HTERT RPE-1 (cell line): ENCODE data around the gene TRPC4.

Experiments used
- in situ Hi-C: fragments of 300-500 bp; cut with MboI; formaldehyde crosslinking; loops from 4 replicates; pipeline ENCODE4 v1.14.3; 2020; ENCODE audit warnings: low sequenced_read_pairs

Gene TRPC4

DNA sequence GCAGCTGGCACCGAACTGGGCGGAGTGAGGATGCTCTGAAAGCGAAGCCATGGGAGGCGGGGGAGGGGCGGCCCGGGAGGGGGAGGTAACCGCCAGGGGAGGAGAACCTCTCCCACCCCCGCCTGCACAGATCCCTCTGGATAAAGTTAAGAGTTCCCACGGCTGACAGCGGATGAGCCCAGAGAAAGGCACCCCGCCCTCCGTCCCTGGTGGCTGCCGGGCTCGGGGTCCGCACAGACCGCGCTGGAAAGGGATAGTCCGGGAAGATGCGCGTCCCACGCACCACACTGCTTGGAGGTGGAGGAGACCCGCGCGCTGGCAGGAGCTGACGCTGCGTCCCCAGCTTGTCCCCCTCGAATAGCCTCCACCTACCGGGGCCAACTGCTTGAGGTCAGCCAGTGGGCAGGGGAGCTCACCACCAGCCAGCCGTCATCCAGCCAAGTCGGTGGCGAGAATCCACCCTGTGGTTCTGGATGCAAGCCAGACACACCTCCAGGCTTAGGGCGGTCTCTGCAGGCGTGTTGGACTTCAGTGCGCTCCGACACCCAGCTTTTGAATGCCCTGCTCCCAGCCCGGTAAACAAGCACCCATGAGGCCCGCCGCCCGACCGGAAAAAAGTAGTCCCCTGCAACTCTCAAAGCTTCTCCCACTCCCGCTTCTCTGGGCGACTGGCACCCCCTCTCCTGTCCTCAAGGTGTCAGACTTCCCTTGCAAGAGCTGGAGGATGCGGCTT lies at the start of gene TRPC4:
Gene TRPC4, minus strand, starts transcription at position 17 of the 733 bp plus-strand sequence. CDS start 86,439 bp downstream, outside the sequence.
- in situ Hi-C loops = no loop called here

DNA sequence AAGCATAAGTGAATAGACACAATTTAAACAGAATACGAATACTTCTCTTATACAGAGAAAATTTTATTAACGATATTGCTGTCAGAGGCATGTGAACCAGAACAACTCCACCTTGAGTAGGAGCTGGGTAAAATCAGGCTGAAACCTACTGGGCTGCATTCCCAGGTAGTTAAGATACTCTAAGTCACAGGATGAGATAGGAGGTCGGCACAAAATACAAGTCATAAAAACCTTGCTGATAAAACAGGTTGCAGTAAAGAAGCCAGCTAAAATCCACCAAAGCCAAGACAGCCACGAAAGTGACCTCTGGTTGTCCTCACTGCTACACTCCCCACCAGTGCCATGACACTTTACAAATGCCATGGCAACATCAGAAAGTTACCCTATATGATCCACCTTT lies 49.2 kb upstream of the TRPC4 start:
- in situ Hi-C loops = no loop called here

DNA sequence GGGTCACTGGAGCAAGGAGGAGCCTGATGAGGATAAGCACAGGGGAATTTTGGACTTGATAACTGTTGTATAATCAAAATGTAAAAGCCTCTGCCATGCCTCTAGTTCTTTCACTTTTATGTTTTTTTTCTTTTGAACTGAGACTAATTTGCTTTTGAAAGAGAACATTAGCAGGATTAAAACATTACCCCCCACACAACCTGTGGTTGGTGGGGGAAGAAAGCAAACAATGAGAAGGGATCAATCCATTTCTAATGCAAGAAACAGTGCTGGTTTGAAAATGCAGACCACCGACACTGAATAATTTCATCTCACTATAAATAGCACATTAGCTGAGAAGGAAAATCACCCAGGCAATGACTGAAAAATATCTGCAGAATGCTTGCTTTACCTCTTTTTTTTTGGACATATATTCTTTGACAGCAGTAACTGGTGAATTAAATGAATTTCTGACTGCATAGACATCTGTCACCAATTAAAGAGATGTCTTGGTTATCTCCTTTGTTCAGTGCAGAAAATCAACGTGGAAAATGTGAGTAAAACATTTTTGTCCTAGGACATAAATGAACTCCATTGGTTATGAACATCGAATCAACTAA lies 48.6 kb upstream of the TRPC4 start:
- in situ Hi-C loops = no loop called here

DNA sequence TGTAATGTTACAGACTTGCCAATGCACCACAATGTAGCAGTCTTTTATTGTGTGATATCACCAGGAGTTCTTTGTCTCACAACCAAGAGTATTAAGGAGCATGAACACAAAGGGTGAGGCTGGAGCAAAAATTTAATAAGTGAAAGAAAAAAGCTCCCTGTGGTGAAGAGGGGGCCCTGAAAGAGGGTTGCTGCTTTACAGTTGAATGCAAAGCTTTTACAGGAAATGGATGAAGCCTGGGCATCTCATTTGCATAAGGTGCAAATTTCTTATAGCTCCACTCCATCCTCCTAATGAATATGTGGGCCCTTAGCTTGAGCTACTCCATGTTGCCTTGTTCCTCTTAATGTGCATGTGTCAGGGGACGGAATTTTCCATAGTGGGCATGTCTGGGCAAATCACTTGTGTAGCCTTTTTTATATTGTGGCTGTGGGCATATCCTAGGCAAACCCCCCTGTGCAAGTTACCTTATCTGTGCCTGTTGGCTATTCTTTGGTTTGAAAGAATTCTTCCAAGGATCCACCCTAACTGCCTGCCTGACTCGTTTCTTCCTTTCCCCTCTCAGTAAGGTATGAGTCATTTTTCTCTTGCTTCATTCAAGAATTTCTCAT lies 45.3 kb upstream of the TRPC4 start:
- in situ Hi-C loops = no loop called here

DNA sequence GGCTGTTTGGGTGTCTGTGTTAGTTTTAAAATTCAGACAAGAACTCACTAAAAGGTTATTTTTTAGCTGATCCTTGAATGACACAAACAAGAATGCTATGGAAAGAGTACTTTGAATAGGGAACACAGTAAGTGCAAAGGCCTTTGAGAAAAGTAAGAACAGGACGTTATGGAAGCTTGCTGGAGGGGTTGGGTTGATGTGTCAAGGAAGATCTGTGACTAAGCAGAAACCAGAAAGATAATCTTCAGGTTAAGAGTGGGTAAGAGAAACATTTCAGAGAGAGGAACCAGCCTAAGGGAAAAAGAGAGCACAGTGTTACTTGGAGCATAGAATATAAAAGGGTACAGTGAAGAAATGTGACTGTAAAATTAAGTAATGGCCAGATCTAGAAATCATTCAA lies 41.2 kb upstream of the TRPC4 start:
- in situ Hi-C loops = no loop called here

DNA sequence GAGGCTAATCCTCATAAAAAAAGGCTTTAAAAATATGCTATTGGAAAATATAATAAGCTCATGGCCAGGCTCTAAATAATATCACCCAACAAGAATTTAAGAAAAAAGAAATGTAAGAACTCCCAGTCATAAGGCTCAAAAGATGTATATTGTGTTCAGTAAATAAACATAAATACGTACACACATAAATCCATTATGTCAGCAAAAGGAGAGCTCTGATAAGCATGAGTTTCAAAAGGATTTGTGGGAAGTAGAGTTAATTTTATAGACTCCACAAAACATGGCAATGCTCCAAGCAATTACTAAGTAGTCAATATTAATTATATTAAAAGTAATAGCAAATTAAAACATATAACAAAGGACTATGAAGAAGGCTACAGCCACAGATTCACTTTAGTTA lies 37.3 kb upstream of the TRPC4 start:
- in situ Hi-C loops = no loop called here

DNA sequence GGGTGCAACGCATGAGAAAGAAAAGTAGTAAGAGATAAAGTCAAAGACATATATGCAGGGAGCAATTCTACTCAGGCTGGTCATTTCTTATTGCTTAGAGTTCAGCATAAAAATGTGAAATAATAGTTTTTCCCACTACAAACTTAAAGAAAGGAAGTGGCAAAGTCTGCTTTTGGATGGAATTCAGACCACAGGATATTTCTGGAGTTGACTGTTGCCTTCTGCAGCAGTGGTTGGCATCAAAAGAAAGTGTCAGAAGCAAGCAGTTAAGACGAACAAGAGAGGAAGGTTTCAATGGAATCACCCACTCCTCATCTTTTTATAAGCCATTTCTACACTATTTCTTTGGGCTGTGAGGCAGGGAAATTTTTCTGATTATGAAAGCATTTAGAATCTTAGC lies 36.2 kb upstream of the TRPC4 start:
- in situ Hi-C loops = no loop called here

DNA sequence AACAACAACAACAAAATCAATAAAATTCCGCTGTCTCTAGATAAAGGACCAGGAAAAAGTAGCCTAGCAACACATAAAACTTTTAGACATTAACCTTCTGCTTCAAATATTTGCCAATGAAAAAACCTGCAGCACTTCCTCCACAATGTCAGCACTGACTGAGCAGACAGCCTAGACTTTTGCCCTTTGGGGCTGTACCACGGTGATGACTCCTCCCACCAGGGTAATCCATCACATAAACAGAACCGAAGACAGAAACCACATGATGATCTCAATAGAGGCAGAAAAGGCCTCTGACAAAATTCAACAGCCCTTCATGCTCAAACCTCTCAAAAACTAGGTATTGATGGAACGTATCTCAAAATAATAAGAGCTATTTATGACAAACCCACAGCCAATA lies 30.2 kb upstream of the TRPC4 start:
- in situ Hi-C loops = no loop called here

DNA sequence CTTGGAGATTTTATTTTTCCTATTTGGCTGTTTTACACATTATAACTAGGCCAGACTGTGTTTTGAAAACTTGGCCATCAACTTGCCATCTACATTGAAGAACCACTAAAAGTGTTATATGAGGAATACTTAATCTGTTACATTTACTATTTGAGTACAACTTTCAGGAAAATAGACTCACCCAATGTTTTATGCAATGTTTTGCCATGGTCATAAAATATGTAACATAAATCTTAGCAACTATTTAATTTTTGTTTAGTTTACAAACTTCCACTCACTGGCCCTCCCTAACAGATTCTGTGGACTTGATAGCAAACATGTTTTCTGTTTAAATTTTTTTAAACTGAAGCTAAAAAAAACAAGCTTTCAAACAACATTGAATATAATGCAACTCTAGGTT lies 23.7 kb upstream of the TRPC4 start:
- in situ Hi-C loops = no loop called here

DNA sequence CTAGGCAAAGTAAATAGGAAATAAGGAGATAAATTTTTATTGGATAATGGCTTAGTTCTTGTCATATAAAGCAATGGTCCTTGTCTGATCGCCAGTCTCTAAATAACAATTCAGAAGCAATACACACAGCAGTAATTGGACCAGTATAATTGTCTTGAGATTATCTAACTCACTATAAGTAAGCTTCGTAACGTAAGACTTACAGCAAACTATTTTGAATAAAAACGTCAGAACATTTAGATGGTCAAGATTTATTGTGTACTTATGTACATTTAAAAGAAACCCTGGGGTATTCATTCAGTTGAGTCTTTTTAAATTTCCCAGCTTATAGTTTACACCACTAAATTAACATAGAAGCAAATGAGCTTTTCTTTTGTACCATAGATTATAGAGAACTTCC lies 20.2 kb upstream of the TRPC4 start:
- in situ Hi-C loops = no loop called here

DNA sequence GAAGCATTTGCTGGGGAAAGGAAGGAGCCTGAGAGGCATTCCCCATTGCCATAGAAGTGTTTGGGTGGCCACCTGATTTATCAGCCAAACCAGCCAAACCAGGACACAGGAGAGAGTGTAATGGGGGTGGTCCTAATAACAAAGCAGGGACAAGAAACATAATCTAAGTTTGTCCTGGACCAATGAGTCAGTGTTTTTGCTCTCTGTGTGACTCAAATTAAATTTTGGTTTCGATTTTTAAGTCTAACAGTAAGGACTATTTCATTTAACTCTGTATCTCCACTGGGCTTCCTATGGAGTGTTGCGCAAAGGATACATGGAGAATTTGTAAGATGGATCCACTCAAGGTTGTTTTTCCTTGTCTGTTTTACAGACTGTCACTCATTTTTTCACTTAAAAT lies 19.5 kb upstream of the TRPC4 start:
- in situ Hi-C loops = no loop called here

DNA sequence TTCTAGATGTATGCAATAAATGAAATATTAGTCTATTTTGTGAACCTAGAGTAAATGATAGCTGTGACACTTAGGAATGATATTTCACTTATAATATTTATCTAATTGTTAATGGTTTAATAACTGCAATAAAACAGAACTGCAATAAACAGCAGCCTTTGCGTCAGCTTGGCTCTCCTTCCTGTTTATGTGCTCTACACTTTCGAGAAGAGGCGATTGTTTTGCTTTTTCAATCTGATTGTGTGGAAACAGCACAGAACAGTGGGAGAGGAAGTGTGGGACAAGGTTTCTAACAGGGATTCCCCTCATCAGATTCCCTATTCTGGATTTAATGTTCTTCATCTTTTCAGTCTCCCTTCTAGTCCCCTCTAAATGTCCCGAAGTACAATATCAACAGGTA lies 17.3 kb upstream of the TRPC4 start:
- in situ Hi-C loops = no loop called here

DNA sequence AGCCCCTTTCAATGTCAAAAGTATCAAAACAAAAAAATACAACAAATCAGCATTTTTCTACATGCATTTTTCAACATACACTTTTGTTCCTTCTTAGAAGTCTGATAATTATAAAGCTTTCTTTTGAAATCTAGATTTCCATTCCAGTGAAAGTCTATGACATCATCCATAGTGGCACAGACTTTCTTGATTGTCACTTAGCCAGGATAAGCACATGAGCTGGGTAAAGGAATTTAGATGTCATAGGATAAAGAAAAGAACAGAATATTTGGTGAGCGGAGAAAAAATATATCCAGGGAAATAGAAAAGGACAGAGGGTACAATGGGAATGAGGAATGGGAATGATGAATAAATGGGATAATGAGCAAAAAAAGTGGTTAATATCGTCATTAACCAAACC lies 15.1 kb upstream of the TRPC4 start:
- in situ Hi-C loops = no loop called here

DNA sequence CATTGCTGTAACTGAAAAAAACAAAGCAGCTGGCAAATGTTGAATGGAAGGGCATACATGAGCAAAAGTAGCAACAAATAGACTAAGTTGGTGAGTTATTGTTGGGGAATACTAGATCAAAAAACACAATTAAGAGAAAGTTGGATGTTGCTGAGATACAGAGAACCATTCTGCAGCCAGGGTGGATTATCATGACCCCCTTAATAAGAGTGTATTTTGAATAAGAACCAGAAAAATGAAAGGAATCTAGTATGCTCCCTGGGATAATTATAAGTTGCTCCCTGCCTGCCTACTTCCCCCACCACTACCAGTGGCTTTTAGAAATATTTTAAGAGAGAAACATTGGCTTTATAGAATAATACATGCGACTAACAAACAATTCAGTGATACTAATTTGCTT lies 14.5 kb upstream of the TRPC4 start:
- in situ Hi-C loops = no loop called here

DNA sequence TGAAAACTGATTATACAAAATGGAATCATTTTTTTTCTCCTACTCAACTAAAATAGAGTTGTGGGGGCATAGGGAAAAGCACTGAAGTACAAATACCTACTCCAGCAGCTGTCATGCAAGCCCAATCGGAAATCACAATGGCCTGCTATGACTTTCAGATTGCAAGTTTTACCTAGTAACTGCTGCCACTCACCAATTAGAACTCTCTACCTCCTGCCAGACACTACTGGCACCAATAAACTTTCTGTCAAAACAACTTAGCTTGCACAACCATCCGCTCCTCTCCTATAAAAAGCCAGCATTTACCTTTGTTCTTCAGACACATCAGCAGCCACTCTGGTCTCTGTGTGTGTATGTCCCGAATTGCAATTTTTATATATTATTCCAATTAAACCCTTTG lies 9.3 kb upstream of the TRPC4 start:
- in situ Hi-C loops = no loop called here

DNA sequence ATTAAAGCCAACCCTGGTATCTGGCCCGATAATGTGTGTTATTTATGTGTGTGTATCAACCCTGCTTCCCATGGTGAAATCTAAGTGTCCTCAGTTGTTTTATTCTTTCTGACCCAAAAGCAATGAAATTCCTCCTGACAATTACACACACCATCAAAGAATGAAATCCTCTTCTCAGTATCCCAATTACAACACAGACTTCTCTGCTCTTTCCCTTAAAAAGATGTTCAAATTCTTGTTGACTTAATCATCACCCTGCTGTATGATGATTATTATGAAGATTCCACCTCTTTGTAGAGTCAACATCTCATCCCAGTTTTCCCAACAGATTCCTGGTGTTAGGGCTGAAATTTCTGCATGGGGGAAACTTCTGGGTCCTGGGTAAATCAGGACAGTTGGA lies 8.9 kb upstream of the TRPC4 start:
- in situ Hi-C loops = no loop called here

DNA sequence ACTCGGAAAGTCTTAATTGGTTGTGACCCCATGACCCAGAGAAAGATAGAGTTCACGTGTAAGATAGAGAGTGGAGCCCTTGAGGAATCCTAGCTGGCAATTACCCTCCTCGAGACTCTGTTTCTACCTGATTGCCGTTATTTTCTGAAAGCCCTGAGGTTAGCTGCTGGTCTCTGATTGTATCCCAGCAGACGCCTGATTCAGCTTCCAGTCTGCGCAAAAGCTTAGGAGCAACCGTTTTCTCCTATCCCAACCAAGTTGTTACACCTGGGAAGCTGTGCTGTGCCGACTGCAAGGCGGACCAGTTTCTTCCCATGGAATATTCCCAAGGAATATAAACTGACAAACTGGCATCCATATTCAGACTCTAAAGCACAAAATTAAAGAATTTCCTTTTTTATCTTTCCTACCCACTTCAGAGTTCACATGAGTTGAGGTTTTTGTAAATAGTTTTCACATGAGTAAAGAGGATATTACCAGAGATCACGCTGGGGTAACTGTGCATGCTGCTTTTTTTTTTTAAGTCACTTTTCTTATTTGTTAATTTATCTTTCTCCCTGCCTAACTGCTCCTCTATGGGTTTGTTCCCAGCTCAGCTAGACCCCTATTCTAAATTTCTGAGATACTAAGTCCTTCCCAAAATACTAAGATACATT lies 1.5 kb upstream of the TRPC4 start:
- in situ Hi-C loops = no loop called here

DNA sequence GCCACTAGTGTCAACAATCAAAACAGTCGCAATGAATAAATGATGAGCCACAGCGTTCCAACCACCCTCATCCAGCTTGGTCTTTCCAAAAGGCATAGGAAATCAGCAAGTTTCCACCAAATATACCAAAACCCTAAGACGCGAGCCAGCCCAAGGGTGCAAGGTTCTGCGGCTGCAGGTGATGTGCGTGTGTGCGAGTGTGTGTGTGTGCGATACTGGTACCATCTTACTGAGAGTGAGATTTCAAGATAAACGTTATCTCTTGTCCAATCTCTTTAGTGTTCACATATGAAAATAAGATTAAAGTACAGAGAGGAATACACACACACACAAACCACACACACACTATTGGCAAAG lies 895 bp upstream of the TRPC4 start:
- in situ Hi-C loops = no loop called here

DNA sequence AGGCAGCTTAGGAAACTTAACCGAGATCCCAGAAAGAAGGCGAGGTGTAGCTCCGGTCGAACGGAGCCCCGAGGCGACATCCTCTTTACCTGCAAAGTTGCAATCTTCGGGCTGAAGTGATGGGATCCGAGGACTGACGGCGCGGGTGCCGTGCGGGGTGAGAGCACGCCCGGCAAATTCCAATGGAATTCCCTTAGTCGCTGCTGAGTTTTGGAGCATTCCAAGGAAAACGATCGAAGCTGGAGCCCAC lies 141 bp downstream of the TRPC4 start:
- in situ Hi-C loops = no loop called here

DNA sequence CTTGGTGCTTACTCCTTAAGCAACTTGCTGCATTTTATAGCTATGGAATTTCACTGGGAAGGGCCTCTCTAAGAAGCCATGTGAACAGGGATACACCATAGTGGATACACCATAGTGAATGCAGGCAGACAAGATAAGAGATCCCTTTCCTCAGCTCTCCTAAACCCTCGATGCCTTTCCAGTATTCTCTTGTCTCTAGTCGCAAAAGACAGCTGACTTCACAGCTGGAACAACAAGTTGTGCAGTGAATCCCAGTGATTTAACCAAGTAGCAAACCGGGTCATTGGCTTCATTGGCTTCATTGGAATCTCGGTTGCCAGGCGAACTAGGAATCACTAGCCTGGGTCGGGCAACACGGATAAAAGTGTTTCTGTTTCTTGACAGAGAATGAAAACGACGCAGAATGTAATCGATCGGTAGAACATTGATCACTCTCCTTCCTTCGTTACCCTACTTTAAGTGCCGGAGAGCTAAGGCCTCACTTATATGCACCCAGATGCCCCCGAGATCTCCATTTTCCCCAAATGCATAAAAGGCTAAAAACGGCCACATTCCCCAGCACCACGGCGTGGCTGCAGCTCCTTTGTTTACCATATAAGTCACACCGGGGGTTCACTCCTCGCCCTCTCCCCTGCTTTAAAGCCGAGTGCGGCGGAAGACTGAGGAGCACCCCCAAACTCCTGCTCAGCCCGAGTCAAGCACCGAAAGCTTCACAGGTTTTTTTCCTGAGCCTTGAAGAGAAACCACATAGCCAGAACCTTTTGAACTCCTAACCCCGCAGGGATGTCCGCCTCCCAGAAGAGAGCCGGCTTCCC lies 674 bp downstream of the TRPC4 start:
- in situ Hi-C loops = no loop called here

DNA sequence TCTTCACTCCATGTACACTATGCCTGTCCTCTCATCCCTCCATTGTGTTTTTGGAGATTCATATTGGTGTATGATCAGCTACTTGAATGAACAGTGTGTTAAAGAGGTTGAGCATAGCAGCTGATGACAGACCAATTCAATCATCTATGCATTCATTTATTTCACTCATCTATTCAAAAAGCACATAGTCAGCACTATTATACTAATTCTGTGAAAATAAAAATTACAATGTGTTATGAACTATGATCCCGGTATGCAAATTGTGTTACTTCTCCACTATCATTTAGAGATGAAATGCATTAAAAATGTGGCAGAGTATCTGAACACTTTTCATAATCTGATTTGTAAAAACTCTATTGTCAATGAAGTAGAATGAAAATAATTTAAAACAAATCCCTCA lies 5.9 kb downstream of the TRPC4 start:
- in situ Hi-C loops = no loop called here

DNA sequence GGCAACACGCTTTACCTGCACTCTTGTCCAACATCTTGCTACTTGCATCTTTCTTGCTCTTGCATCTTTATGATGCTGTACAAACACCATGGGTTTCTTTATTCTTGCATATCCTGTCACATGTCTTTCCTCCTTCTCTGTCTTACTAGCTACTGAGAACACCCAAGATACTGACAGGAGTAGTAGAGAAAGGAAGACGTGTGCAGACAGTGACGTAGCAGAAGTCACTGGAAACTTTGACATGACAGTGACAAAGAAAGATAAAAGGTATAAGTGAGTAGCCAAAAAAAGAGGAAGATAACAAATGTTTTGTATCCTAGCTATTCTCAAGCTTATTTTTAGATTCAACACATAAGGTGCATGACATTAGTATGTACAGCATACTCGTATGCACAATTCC lies 34.2 kb downstream of the TRPC4 start:
- in situ Hi-C loops = no loop called here
